ENCODE data around the gene AHDC1. TPM values are rescaled to one million over a fixed set of nuclear protein-coding genes. Genes with fewer than 3 reads are reported as not detected.
"Not testable (repeated sequence)": the region's sequence is repeated elsewhere in the genome, so short reads cannot be mapped to it uniquely, and the experiment has no call there.

The AHDC1 gene
- total RNA-seq, 3 donors from 2014 or later, result 13.7 to 58.6 (median 18.7) TPM

- intact Hi-C loops (cut with DNase I, micrococcal nuclease), result loop anchor here in 1 of 2 donors (5.0 to 10.0 kb wide), 2 partner anchors 46 to 51 kb away; partner anchors contain the start of gene AHDC1
- H3K4me1 ChIP-seq (ENCODE audit: low read depth), result peaks cover 24% of the 10 kb centered on the region
- no peak for TF ChIP-seq CTCF (IDR thresholded peaks at IDR 0.05)
- H3K36me3 ChIP-seq (ENCODE audit: low read depth), result no peaks in the 10 kb centered on the region
- no peak overlapping the region for H3K4me3 ChIP-seq
- DNase-seq (no peak), ATAC-seq (no peak)
- no peaks in the 10 kb centered on the region for H3K9me3 ChIP-seq
Observed at GRCh38 chr1:27555700-27556424, 48.1 kb downstream of the AHDC1 start.

- no peak for ATAC-seq
- no peaks in the 10 kb centered on the region for H3K9me3 ChIP-seq
- no peak overlapping the region for H3K4me3 ChIP-seq
- H3K36me3 ChIP-seq (ENCODE audit: low read depth), result no peaks in the 10 kb centered on the region
- DNase-seq, result no peak
- intact Hi-C loops (cut with DNase I, micrococcal nuclease), result loop anchor here in 1 of 2 donors (5.0 to 10.0 kb wide), 2 partner anchors 47 to 50 kb away; partner anchors contain the start of gene AHDC1
- TF ChIP-seq CTCF (IDR thresholded peaks at IDR 0.05), result no peak
- H3K4me1 ChIP-seq (ENCODE audit: low read depth), result peaks cover 24% of the 10 kb centered on the region
Observed at GRCh38 chr1:27554759-27555699, 48.9 kb downstream of the AHDC1 start.

- ATAC-seq, result no peak
- TF ChIP-seq CTCF (IDR thresholded peaks at IDR 0.05), result no peak
- Histone ChIP-seq H3K4me3 (no peak overlapping the region), H3K9me3 (no peaks in the 10 kb centered on the region), H3K36me3 (ENCODE audit: low read depth) (no peaks in the 10 kb centered on the region), H3K4me1 (ENCODE audit: low read depth) (peaks cover 24% of the 10 kb centered on the region)
- intact Hi-C loops (cut with DNase I, micrococcal nuclease), result loop anchor here in 1 of 2 donors (10.0 kb wide), 1 partner anchor 49 kb away; no protein-coding TSS in a partner anchor
- DNase-seq, result no peak
Observed at GRCh38 chr1:27554293-27554692, 49.7 kb downstream of the AHDC1 start.

GRCh38 chr1:27553823-27554222, 50.1 kb downstream of the AHDC1 start:
- H3K9me3 ChIP-seq; ATAC-seq; H3K4me3 ChIP-seq; DNase-seq; H3K36me3 ChIP-seq (ENCODE audit: low read depth): not testable (repeated sequence)
- H3K4me1 ChIP-seq (ENCODE audit: low read depth), result peaks cover 24% of the 10 kb centered on the region
- intact Hi-C loops (cut with DNase I, micrococcal nuclease), result loop anchor here in 1 of 2 donors (10.0 kb wide), 1 partner anchor 49 kb away; no protein-coding TSS in a partner anchor

- Histone ChIP-seq H3K36me3 (ENCODE audit: low read depth) (no peaks in the 10 kb centered on the region), H3K4me1 (ENCODE audit: low read depth) (peaks cover 17% of the 10 kb centered on the region), H3K4me3 (no peak overlapping the region), H3K9me3 (no peaks in the 10 kb centered on the region)
- DNase-seq, result no peak
- ATAC-seq, result no peak
- intact Hi-C loops (cut with DNase I, micrococcal nuclease), result loop anchor here in 1 of 2 donors (10.0 kb wide), 1 partner anchor 48 kb away; no protein-coding TSS in a partner anchor
- no peak for TF ChIP-seq CTCF (IDR thresholded peaks at IDR 0.05)
Observed at GRCh38 chr1:27552911-27553420, 51.0 kb downstream of the AHDC1 start.
